Neural progenitor cell (in vitro differentiated cells): ENCODE measurements around the gene CNOT11. TPM values are rescaled to one million over a fixed set of nuclear protein-coding genes. Genes with fewer than 3 reads are reported as not detected.

Experiments used
- DNase-seq: peaks from one replicate; pipeline ENCODE4 v3.0.0-alpha.2; 2016; ENCODE audit warnings: low spot score
- H2AFZ ChIP-seq: fragments of 200-600 bp; sonication (generic); replicated peaks from 2 replicates; pipeline ENCODE4 v1.6.1; 2016; ENCODE audit warnings: antibody characterized with exemption
- H3F3A ChIP-seq: fragments of 200-600 bp; sonication (generic); 2 replicates; pipeline ENCODE4 v1.6.1; 2016; ENCODE audit warnings: antibody characterized with exemption, low read depth
- H3K27ac ChIP-seq: fragments of 200-600 bp; sonication (generic); 2 replicates; pipeline ENCODE4 v1.5.1; 2016; ENCODE audit warnings: mild to moderate bottlenecking
- H3K27me3 ChIP-seq: fragments of 200-600 bp; sonication (generic); 2 replicates; pipeline ENCODE4 v1.6.1; 2016; ENCODE audit warnings: mild to moderate bottlenecking, moderate library complexity
- H3K36me3 ChIP-seq: fragments of 200-600 bp; sonication (generic); 2 replicates; pipeline ENCODE4 v1.5.1; 2016
- H3K4me1 ChIP-seq: fragments of 200-600 bp; sonication (generic); 2 replicates; pipeline ENCODE4 v1.6.1; 2016; ENCODE audit warnings: mixed run types
- H3K4me2 ChIP-seq: fragments of 200-600 bp; sonication (generic); 2 replicates; pipeline ENCODE4 v1.6.1; 2016
- H3K4me3 ChIP-seq: fragments of 200-600 bp; sonication (generic); 2 replicates; pipeline ENCODE4 v1.5.1; 2016
- H3K79me2 ChIP-seq: fragments of 200-600 bp; sonication (generic); 2 replicates; pipeline ENCODE4 v1.6.1; 2016; ENCODE audit warnings: low read depth
- H3K9ac ChIP-seq: fragments of 200-600 bp; sonication (generic); 2 replicates; pipeline ENCODE4 v1.6.1; 2016
- H3K9me3 ChIP-seq: fragments of 200-600 bp; sonication (generic); 2 replicates; pipeline ENCODE4 v1.5.1; 2016; ENCODE audit warnings: low read depth
- H4K20me1 ChIP-seq: fragments of 200-600 bp; sonication (generic); 2 replicates; pipeline ENCODE4 v1.6.1; 2016; ENCODE audit warnings: low read depth
- H3K27ac Mint-ChIP-seq: 3 replicates; pipeline ENCODE4 v1.8.0; 2021; ENCODE audit warnings: mixed read lengths
- H3K27me3 Mint-ChIP-seq: 2 replicates; pipeline ENCODE4 v1.8.0; 2022; ENCODE audit warnings: low read depth, mild to moderate bottlenecking, inconsistent platforms, moderate library complexity, mixed read lengths; ENCODE audit not compliant: insufficient read depth
- H3K36me3 Mint-ChIP-seq: 3 replicates; pipeline ENCODE4 v1.8.0; 2021; ENCODE audit warnings: mixed read lengths
- H3K4me1 Mint-ChIP-seq: 3 replicates; pipeline ENCODE4 v1.8.0; 2021; ENCODE audit warnings: mixed read lengths
- H3K4me3 Mint-ChIP-seq: 3 replicates; pipeline ENCODE4 v1.8.0; 2021; ENCODE audit warnings: mild to moderate bottlenecking, moderate library complexity, mixed read lengths
- H3K9me3 Mint-ChIP-seq: 3 replicates; pipeline ENCODE4 v1.8.0; 2020; ENCODE audit warnings: mixed read lengths
- CTCF ChIP-seq: fragments of 200-600 bp; sonication (generic); IDR thresholded peaks from 2 replicates; pipeline ENCODE4 v1.5.1; 2017; ENCODE audit warnings: antibody characterized with exemption, mild to moderate bottlenecking
- EZH2 ChIP-seq: fragments of 200-600 bp; sonication (generic); IDR thresholded peaks from 2 replicates; pipeline ENCODE4 v1.6.1; 2017; ENCODE audit warnings: antibody characterized with exemption, mild to moderate bottlenecking, moderate library complexity
- EZH2phosphoT487 ChIP-seq: fragments of 200-600 bp; sonication (generic); IDR thresholded peaks from 2 replicates; pipeline ENCODE4 v1.6.1; 2017; ENCODE audit warnings: antibody characterized with exemption
- total RNA-seq: library from RNA; depleted of rRNA; stranded (reverse); fragments of >200 nt; gene quantifications from 2 replicates; pipeline ENCODE4 v1.2.3, GENCODE V29; 2015; ENCODE audit warnings: low replicate concordance

Gene CNOT11
- total RNA-seq, 1 donor from 2014 or later: 39.0 TPM

- no peaks in the 10 kb centered on the region for H3K27me3 ChIP-seq
- H3K36me3 ChIP-seq: no peaks in the 10 kb centered on the region
- H4K20me1 ChIP-seq: no peaks in the 10 kb centered on the region
- Mint-ChIP-seq H3K27me3 (no peaks in the 10 kb centered on the region), H3K4me3 (no peak overlapping the region), H3K4me1 (no peaks in the 10 kb centered on the region), H3K27ac (no peak overlapping the region), H3K9me3 (no peaks in the 10 kb centered on the region), H3K36me3 (no peaks in the 10 kb centered on the region)
- no peaks in the 10 kb centered on the region for H3F3A ChIP-seq
- no peaks in the 10 kb centered on the region for H3K9me3 ChIP-seq
- TF ChIP-seq EZH2: no peak
- no peak for TF ChIP-seq EZH2phosphoT487
- no peak for TF ChIP-seq CTCF
- no peaks in the 10 kb centered on the region for H3K4me1 ChIP-seq
- H2AFZ ChIP-seq: no peak overlapping the region
- DNase-seq: no peak
- no peaks in the 10 kb centered on the region for H3K79me2 ChIP-seq
- H3K9ac ChIP-seq: no peak overlapping the region
- no peak overlapping the region for H3K27ac ChIP-seq
- no peak overlapping the region for H3K4me3 ChIP-seq
- no peak overlapping the region for H3K4me2 ChIP-seq
Measured at GRCh38 chr2:101230541-101231001, 22.1 kb upstream of the CNOT11 start.

GRCh38 chr2:101231240-101231639 is 21.4 kb upstream of the CNOT11 start:
- H3K27ac Mint-ChIP-seq: no peak overlapping the region
- no peak overlapping the region for H3K4me2 ChIP-seq

GRCh38 chr2:101231937-101232730 is 20.6 kb upstream of the CNOT11 start:
- no peaks in the 10 kb centered on the region for H3K9me3 ChIP-seq
- H3K9ac ChIP-seq: no peak overlapping the region
- Mint-ChIP-seq H3K36me3 (no peaks in the 10 kb centered on the region), H3K4me3 (no peak overlapping the region), H3K27ac (no peak overlapping the region), H3K27me3 (no peaks in the 10 kb centered on the region), H3K9me3 (no peaks in the 10 kb centered on the region), H3K4me1 (no peaks in the 10 kb centered on the region)
- H2AFZ ChIP-seq: no peak overlapping the region
- H3K27ac ChIP-seq: no peak overlapping the region
- no peak overlapping the region for H3K4me3 ChIP-seq
- no peaks in the 10 kb centered on the region for H3K4me1 ChIP-seq
- H3K27me3 ChIP-seq: no peaks in the 10 kb centered on the region
- no peak for DNase-seq
- TF ChIP-seq EZH2phosphoT487 (no peak), CTCF (no peak), EZH2 (no peak)
- H3F3A ChIP-seq: no peaks in the 10 kb centered on the region
- H3K79me2 ChIP-seq: no peaks in the 10 kb centered on the region
- H3K36me3 ChIP-seq: no peaks in the 10 kb centered on the region
- no peak overlapping the region for H3K4me2 ChIP-seq
- H4K20me1 ChIP-seq: no peaks in the 10 kb centered on the region

More at GRCh38 chr2:101231240-101231639, 21.4 kb upstream of the CNOT11 start:
- Histone ChIP-seq H3K4me3 (no peak overlapping the region), H3K79me2 (no peaks in the 10 kb centered on the region), H3K9ac (no peak overlapping the region), H3K9me3 (no peaks in the 10 kb centered on the region), H2AFZ (no peak overlapping the region), H3F3A (no peaks in the 10 kb centered on the region), H3K27ac (no peak overlapping the region), H3K36me3 (no peaks in the 10 kb centered on the region), H3K4me1 (no peaks in the 10 kb centered on the region), H4K20me1 (no peaks in the 10 kb centered on the region), H3K27me3 (no peaks in the 10 kb centered on the region)
- no peak overlapping the region for H3K4me3 Mint-ChIP-seq
- no peaks in the 10 kb centered on the region for H3K4me1 Mint-ChIP-seq
- no peaks in the 10 kb centered on the region for H3K9me3 Mint-ChIP-seq
- H3K27me3 Mint-ChIP-seq: no peaks in the 10 kb centered on the region
- no peak for TF ChIP-seq EZH2phosphoT487
- TF ChIP-seq CTCF: no peak
- TF ChIP-seq EZH2: no peak
- H3K36me3 Mint-ChIP-seq: no peaks in the 10 kb centered on the region
- DNase-seq: no peak
